Vagina (tissue), 2 donors: ENCODE data around the gene KCNK4.

Source experiments
- POLR2A ChIP-seq, 2 donors: fragments of 450-650 bp; IDR thresholded peaks; one replicate each; pipeline ENCODE4 v1.6.1; 2017; ENCODE audit warnings: antibody characterized with exemption in 2 of 2, mild to moderate bottlenecking in 2 of 2, moderate library complexity in 2 of 2
- POLR2AphosphoS5 ChIP-seq, 2 donors: sonication (generic); formaldehyde crosslinking; IDR thresholded peaks; one replicate each; pipeline ENCODE4 v1.9.0; 2017; ENCODE audit warnings: antibody characterized with exemption in 2 of 2, mild to moderate bottlenecking in 2 of 2, low read depth in 1 of 2; ENCODE audit not compliant: insufficient read depth in 1 of 2
- TF ChIP-seq, protein P1 (sequence below), 3 experiments: fragments of 450-650 bp in 2 of 3; fragments of 200-600 bp in 1 of 3; sonication (generic) in 1 of 3; IDR thresholded peaks; one replicate each; pipeline ENCODE4 v1.5.1; 2017 to 2019; ENCODE audit warnings: antibody characterized with exemption in 3 of 3, mild to moderate bottlenecking in 2 of 3, moderate library complexity in 2 of 3

GRCh38 chr11:64283092-64283491 lies 8.0 kb upstream of the KCNK4 start:
- no peak for TF ChIP-seq POLR2A (IDR thresholded peaks at IDR 0.05)
- TF ChIP-seq, protein P1, sequence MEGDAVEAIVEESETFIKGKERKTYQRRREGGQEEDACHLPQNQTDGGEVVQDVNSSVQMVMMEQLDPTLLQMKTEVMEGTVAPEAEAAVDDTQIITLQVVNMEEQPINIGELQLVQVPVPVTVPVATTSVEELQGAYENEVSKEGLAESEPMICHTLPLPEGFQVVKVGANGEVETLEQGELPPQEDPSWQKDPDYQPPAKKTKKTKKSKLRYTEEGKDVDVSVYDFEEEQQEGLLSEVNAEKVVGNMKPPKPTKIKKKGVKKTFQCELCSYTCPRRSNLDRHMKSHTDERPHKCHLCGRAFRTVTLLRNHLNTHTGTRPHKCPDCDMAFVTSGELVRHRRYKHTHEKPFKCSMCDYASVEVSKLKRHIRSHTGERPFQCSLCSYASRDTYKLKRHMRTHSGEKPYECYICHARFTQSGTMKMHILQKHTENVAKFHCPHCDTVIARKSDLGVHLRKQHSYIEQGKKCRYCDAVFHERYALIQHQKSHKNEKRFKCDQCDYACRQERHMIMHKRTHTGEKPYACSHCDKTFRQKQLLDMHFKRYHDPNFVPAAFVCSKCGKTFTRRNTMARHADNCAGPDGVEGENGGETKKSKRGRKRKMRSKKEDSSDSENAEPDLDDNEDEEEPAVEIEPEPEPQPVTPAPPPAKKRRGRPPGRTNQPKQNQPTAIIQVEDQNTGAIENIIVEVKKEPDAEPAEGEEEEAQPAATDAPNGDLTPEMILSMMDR (IDR thresholded peaks at IDR 0.05): no peak
- TF ChIP-seq POLR2AphosphoS5 (IDR thresholded peaks at IDR 0.05; ENCODE audit: insufficient read depth in 1 of 2, low read depth in 1 of 2): no peak
